RWPE2 (cell line): ENCODE measurements around the gene SLC35C1.
"Not testable (repeated sequence)": the region's sequence is repeated elsewhere in the genome, so short reads cannot be mapped to it uniquely, and the experiment has no call there.

Experiments used
- ATAC-seq: fragments of 200-7000 bp; cut with Tn5 transposase; 3 replicates; pipeline ENCODE4 v1.9.1; 2021; ENCODE audit warnings: low read depth
- DNase-seq: peaks from one replicate; pipeline ENCODE4 v3.0.0-alpha.2; 2020; ENCODE audit warnings: low spot score
- H3K27ac ChIP-seq: fragments of 450-650 bp; 2 replicates; pipeline ENCODE4 v1.5.1; 2017; ENCODE audit warnings: mild to moderate bottlenecking; ENCODE audit not compliant: poor library complexity, severe bottlenecking
- H3K27me3 ChIP-seq: fragments of 250-450 bp; sonication (Bioruptor Pico); 2 replicates; pipeline ENCODE4 v1.5.1; 2021; ENCODE audit warnings: mild to moderate bottlenecking, moderate library complexity; ENCODE audit not compliant: insufficient read depth, poor library complexity, severe bottlenecking
- H3K36me3 ChIP-seq: fragments of 250-450 bp; sonication (Bioruptor Pico); 2 replicates; pipeline ENCODE4 v1.5.1; 2020; ENCODE audit warnings: low read depth, mild to moderate bottlenecking, moderate library complexity
- H3K4me1 ChIP-seq: fragments of 250-450 bp; sonication (Bioruptor Pico); 2 replicates; pipeline ENCODE4 v1.5.1; 2021; ENCODE audit warnings: mild to moderate bottlenecking, moderate library complexity; ENCODE audit not compliant: insufficient read depth, poor library complexity, severe bottlenecking
- H3K4me3 ChIP-seq: fragments of 250-450 bp; sonication (Bioruptor Pico); 2 replicates; pipeline ENCODE4 v1.5.1; 2021; ENCODE audit warnings: mild to moderate bottlenecking, moderate library complexity; ENCODE audit not compliant: severe bottlenecking
- H3K9me3 ChIP-seq: fragments of 250-450 bp; sonication (Bioruptor Pico); 2 replicates; pipeline ENCODE4 v1.5.1; 2021; ENCODE audit warnings: mild to moderate bottlenecking, moderate library complexity; ENCODE audit not compliant: severe bottlenecking
- CTCF ChIP-seq: fragments of 450-650 bp; IDR thresholded peaks from one replicate; pipeline ENCODE4 v1.5.1; 2017; ENCODE audit warnings: mild to moderate bottlenecking, moderate library complexity; ENCODE audit not compliant: poor library complexity, severe bottlenecking

The SLC35C1 gene

GRCh38 chr11:45834298-45834756 is 29.4 kb downstream of the SLC35C1 start:
- H3K4me3 ChIP-seq = no peak overlapping the region
- peak; percentile 4 for DNase-seq
- no peak for TF ChIP-seq CTCF
- H3K27ac ChIP-seq = no peak overlapping the region
- ATAC-seq = no peak
- H3K9me3 ChIP-seq = no peaks in the 10 kb centered on the region
- H3K36me3 ChIP-seq = no peaks in the 10 kb centered on the region
- peaks cover 4% of the 10 kb centered on the region for H3K27me3 ChIP-seq
- H3K4me1 ChIP-seq = no peaks in the 10 kb centered on the region

GRCh38 chr11:45839204-45839603 is 34.3 kb downstream of the SLC35C1 start:
- Histone ChIP-seq H3K4me1 (no peaks in the 10 kb centered on the region), H3K9me3 (no peaks in the 10 kb centered on the region), H3K36me3 (no peaks in the 10 kb centered on the region), H3K27me3 (peaks cover 4% of the 10 kb centered on the region), H3K4me3 (no peak overlapping the region), H3K27ac (no peak overlapping the region)
- ATAC-seq = no peak
- TF ChIP-seq CTCF = no peak
- no peak for DNase-seq

- H3K4me1 ChIP-seq, ATAC-seq, H3K27me3 ChIP-seq, H3K27ac ChIP-seq, H3K4me3 ChIP-seq, H3K9me3 ChIP-seq, DNase-seq, H3K36me3 ChIP-seq: not testable (repeated sequence)
These were observed 35.3 kb downstream of the SLC35C1 start for GRCh38 chr11:45840251-45840650.

GRCh38 chr11:45843158-45843924 is 38.4 kb downstream of the SLC35C1 start:
- no peaks in the 10 kb centered on the region for H3K27me3 ChIP-seq
- H3K4me1 ChIP-seq = no peaks in the 10 kb centered on the region
- H3K36me3 ChIP-seq = no peaks in the 10 kb centered on the region
- H3K27ac ChIP-seq = no peak overlapping the region
- peak; percentile 97 for TF ChIP-seq CTCF
- H3K9me3 ChIP-seq = no peaks in the 10 kb centered on the region
- no peak overlapping the region for H3K4me3 ChIP-seq
- ATAC-seq (peak; percentile 62), DNase-seq (peak; percentile 80)

- H3K4me1 ChIP-seq = peaks cover 4% of the 10 kb centered on the region
- H3K36me3 ChIP-seq = no peaks in the 10 kb centered on the region
These were observed 40.1 kb downstream of the SLC35C1 start for GRCh38 chr11:45844822-45845578.

More at GRCh38 chr11:45844822-45845578, 40.1 kb downstream of the SLC35C1 start:
- no peak for DNase-seq
- no peak for TF ChIP-seq CTCF
- Histone ChIP-seq H3K27ac (no peak overlapping the region), H3K9me3 (no peaks in the 10 kb centered on the region), H3K4me3 (no peak overlapping the region), H3K27me3 (no peaks in the 10 kb centered on the region)
- no peak for ATAC-seq
